Lower leg skin (tissue), 3 donors: ENCODE results near the gene ZBTB24.

Experiments used
- POLR2A ChIP-seq, 2 donors: fragments of 450-650 bp; IDR thresholded peaks; one replicate each; pipeline ENCODE4 v1.6.1; 2016 to 2017; ENCODE audit warnings: antibody characterized with exemption in 2 of 2, mild to moderate bottlenecking in 1 of 2, moderate library complexity in 1 of 2
- TF ChIP-seq, protein P1 (sequence below), 3 donors: fragments of 450-650 bp; IDR thresholded peaks; one replicate each; pipeline ENCODE4 v1.5.1; 2016; ENCODE audit warnings: antibody characterized with exemption in 3 of 3, mild to moderate bottlenecking in 3 of 3, moderate library complexity in 2 of 3

DNA sequence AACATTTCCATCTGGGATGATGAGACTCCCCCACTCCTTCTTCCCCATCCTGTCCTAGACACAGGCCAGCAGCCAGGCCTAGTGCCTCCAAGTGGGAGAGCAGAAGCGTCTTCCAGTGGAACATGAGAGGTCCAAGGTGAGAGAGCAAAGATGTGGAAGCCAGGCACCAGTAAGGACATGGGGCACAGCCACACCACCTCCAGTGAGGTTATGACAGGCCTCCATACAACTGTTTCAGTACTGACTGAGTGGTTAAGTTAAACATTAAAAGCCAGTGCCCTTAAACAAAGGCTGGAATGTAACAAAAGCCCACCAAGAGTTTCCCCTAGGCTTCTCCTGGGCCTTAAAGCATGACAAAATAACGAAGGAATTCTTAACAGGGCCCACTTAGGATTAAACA lies 5.3 kb downstream of the ZBTB24 start:
- TF ChIP-seq, protein P1, sequence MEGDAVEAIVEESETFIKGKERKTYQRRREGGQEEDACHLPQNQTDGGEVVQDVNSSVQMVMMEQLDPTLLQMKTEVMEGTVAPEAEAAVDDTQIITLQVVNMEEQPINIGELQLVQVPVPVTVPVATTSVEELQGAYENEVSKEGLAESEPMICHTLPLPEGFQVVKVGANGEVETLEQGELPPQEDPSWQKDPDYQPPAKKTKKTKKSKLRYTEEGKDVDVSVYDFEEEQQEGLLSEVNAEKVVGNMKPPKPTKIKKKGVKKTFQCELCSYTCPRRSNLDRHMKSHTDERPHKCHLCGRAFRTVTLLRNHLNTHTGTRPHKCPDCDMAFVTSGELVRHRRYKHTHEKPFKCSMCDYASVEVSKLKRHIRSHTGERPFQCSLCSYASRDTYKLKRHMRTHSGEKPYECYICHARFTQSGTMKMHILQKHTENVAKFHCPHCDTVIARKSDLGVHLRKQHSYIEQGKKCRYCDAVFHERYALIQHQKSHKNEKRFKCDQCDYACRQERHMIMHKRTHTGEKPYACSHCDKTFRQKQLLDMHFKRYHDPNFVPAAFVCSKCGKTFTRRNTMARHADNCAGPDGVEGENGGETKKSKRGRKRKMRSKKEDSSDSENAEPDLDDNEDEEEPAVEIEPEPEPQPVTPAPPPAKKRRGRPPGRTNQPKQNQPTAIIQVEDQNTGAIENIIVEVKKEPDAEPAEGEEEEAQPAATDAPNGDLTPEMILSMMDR (IDR thresholded peaks at IDR 0.05): no peak
- TF ChIP-seq POLR2A (IDR thresholded peaks at IDR 0.05): no peak
